PFSK-1 (cell line): ENCODE data around the gene PIK3AP1.

Experiments used
- POLR2AphosphoS5 ChIP-seq: IDR thresholded peaks from 2 replicates; pipeline ENCODE4 v1.6.1; 2012; ENCODE audit warnings: low read depth, mild to moderate bottlenecking, control low read depth, low read length, moderate library complexity
- SIN3A ChIP-seq: IDR thresholded peaks from 2 replicates; pipeline ENCODE4 v1.6.1; 2012; ENCODE audit warnings: mild to moderate bottlenecking, low read length, moderate library complexity, borderline replicate concordance; ENCODE audit not compliant: insufficient read depth
- TAF1 ChIP-seq: IDR thresholded peaks from 2 replicates; pipeline ENCODE4 v1.6.1; 2012; ENCODE audit warnings: low read length, control low read depth, borderline replicate concordance; ENCODE audit not compliant: insufficient read depth
- TF ChIP-seq, protein P1 (sequence below), 2 experiments: IDR thresholded peaks; 2 replicates each; pipeline versions ENCODE4 v1.6.1 to v1.8.0; 2011 to 2012; ENCODE audit warnings: low read depth in 2 of 2, low read length in 2 of 2, control low read depth in 1 of 2, inconsistent platforms in 1 of 2, mild to moderate bottlenecking in 1 of 2, moderate library complexity in 1 of 2; ENCODE audit not compliant: insufficient read depth in 1 of 2

DNA sequence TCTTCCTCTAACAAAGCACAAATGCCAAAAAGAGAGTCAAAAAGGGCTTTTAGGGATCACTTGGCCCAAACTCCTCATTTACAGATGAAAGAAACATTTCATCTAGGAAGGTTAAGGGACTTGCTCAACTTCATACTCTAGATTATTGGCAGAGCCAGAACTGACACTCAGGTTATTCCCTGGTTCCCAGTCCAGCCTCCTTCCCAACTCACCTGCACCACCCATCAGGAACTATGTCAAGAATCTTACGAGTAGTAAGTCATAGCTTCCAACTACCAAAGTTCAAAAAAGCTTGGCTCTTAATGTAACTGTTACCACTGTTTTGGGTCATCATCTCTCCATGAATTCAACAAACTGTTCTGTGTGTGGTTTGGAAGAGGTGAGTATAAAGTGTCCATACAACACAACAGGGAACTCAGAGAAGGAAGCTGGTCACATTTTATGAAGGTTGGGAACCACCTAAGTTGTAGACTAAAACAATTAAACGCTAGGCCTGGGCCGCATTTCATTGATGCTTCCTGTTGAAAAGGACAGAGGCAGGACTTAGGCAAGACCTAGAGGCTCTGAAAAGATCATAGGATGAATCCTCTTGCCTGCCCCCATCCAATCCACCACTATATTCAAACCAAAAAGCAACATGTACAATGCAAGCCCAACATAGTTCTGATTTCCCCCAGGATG is 9.1 kb downstream of the PIK3AP1 start:
- TF ChIP-seq POLR2AphosphoS5: no peak
- TF ChIP-seq SIN3A: no peak
- no peak for TF ChIP-seq TAF1
- TF ChIP-seq, protein P1, sequence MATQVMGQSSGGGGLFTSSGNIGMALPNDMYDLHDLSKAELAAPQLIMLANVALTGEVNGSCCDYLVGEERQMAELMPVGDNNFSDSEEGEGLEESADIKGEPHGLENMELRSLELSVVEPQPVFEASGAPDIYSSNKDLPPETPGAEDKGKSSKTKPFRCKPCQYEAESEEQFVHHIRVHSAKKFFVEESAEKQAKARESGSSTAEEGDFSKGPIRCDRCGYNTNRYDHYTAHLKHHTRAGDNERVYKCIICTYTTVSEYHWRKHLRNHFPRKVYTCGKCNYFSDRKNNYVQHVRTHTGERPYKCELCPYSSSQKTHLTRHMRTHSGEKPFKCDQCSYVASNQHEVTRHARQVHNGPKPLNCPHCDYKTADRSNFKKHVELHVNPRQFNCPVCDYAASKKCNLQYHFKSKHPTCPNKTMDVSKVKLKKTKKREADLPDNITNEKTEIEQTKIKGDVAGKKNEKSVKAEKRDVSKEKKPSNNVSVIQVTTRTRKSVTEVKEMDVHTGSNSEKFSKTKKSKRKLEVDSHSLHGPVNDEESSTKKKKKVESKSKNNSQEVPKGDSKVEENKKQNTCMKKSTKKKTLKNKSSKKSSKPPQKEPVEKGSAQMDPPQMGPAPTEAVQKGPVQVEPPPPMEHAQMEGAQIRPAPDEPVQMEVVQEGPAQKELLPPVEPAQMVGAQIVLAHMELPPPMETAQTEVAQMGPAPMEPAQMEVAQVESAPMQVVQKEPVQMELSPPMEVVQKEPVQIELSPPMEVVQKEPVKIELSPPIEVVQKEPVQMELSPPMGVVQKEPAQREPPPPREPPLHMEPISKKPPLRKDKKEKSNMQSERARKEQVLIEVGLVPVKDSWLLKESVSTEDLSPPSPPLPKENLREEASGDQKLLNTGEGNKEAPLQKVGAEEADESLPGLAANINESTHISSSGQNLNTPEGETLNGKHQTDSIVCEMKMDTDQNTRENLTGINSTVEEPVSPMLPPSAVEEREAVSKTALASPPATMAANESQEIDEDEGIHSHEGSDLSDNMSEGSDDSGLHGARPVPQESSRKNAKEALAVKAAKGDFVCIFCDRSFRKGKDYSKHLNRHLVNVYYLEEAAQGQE (IDR thresholded peaks at IDR 0.05; ENCODE audit: insufficient read depth in 1 of 2, low read depth in 2 of 2, low read length in 2 of 2): no peak
